Calu3 (cell line): ENCODE results near the gene PTGFRN. TPM values are rescaled to one million over a fixed set of nuclear protein-coding genes. Genes with fewer than 3 reads are reported as not detected.

ENCODE experiments used
- BruUV-seq: library from RNA; stranded (reverse); fragments of 400-500 nt; replicated peaks from 2 replicates; lab custom pipeline; 2021; lab: Mats Ljungman, UMichigan
- CTCF ChIA-PET: fragments of 300-600 bp; sonication (Branson Sonifier 250); formaldehyde crosslinking; loops from one replicate; lab custom pipeline; 2022; ENCODE audit warnings: antibody characterized with exemption; lab: Charles Lee
- DNase-seq: peaks from one replicate; pipeline ENCODE4 v3.0.0; 2022
- H3K27ac Mint-ChIP-seq: one replicate; pipeline ENCODE4 v1.8.0; 2022; ENCODE audit warnings: mixed read lengths; ENCODE audit not compliant: unreplicated experiment
- H3K27me3 Mint-ChIP-seq: one replicate; pipeline ENCODE4 v1.8.0; 2022; ENCODE audit warnings: mixed read lengths; ENCODE audit not compliant: unreplicated experiment
- H3K36me3 Mint-ChIP-seq: one replicate; pipeline ENCODE4 v1.8.0; 2022; ENCODE audit warnings: mild to moderate bottlenecking, moderate library complexity, mixed read lengths; ENCODE audit not compliant: insufficient read depth, unreplicated experiment
- H3K4me1 Mint-ChIP-seq: one replicate; pipeline ENCODE4 v1.8.0; 2022; ENCODE audit warnings: mild to moderate bottlenecking, low read depth, mixed read lengths; ENCODE audit not compliant: unreplicated experiment
- H3K4me3 Mint-ChIP-seq: one replicate; pipeline ENCODE4 v1.8.0; 2022; ENCODE audit warnings: mild to moderate bottlenecking, low read depth, moderate library complexity, mixed read lengths; ENCODE audit not compliant: unreplicated experiment
- H3K9me3 Mint-ChIP-seq: one replicate; pipeline ENCODE4 v1.8.0; 2022; ENCODE audit warnings: low read depth, mixed read lengths; ENCODE audit not compliant: unreplicated experiment
- CTCF ChIP-seq: fragments of 200-600 bp; IDR thresholded peaks from one replicate; pipeline ENCODE4 v1.8.0; 2022; ENCODE audit warnings: antibody characterized with exemption; ENCODE audit not compliant: unreplicated experiment
- intact Hi-C: fragments of 100-400 bp; cut with micrococcal nuclease; formaldehyde crosslinking; loops from one replicate; pipeline ENCODE4 v1.10.0; 2022; ENCODE audit not compliant: unreplicated experiment
- total RNA-seq: library from RNA; stranded (reverse); gene quantifications from 2 replicates; pipeline ENCODE4 v1.2.3, GENCODE V29; 2022

Gene PTGFRN
- total RNA-seq, 1 experiment from 2014 or later, result 44.6 TPM

GRCh38 chr1:116878804-116879477 is 30.8 kb upstream of the PTGFRN start:
- CTCF ChIA-PET, result interaction anchor here (0.6 kb wide), 2 partner anchors 154 to 407 kb away, joined by 3 to 10 read pairs; no protein-coding TSS in a partner anchor
- no peak overlapping the region for H3K27ac Mint-ChIP-seq

DNA sequence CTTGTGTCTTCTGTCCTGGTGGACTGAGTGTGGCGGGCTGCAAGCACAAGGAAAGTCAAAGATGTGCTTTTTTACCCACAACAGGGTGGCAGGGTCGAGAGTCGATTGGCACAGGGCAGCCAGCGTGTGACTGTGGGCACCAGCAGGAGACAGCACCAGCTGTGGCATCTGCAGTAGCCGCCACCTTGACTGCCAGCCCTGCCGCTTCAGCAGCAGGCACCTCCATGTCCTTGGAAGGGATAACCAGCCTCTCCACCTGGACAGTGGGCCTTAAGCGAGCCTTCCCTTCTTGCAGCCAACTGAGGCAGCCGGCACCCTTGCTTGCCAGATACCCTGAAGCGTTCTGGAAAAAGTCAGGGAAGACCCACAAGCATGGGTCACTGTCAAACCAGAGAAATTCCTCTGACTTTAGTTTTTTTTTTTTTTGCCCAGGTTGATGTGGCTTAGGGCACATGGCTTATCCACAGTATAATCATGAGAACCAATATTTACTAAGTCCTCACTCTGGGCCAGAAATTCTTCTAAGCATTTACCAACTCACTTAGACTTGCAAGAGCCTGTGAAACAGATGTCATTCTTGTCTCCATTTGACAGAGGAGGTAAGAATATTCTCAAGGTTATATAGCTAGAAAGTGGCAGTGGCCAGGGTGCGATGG is 30.1 kb upstream of the PTGFRN start:
- intact Hi-C loops, result no loop called here
- BruUV-seq, result no TSS peak
- no peak for DNase-seq
- Mint-ChIP-seq H3K27me3 (no peaks in the 10 kb centered on the region), H3K9me3 (no peaks in the 10 kb centered on the region), H3K4me1 (no peaks in the 10 kb centered on the region), H3K4me3 (no peak overlapping the region), H3K27ac (no peak overlapping the region), H3K36me3 (no peaks in the 10 kb centered on the region)
- no peak for TF ChIP-seq CTCF
- CTCF ChIA-PET, result interaction anchor here (0.6 kb wide), 1 partner anchor 407 kb away, joined by 3 read pairs; no protein-coding TSS in a partner anchor

More at GRCh38 chr1:116878804-116879477, 30.8 kb upstream of the PTGFRN start:
- no TSS peak for BruUV-seq
- no peak overlapping the region for H3K4me3 Mint-ChIP-seq
- intact Hi-C loops, result no loop called here
- DNase-seq, result no peak
- no peaks in the 10 kb centered on the region for H3K4me1 Mint-ChIP-seq
- no peak for TF ChIP-seq CTCF
- no peaks in the 10 kb centered on the region for H3K27me3 Mint-ChIP-seq
- H3K9me3 Mint-ChIP-seq, result no peaks in the 10 kb centered on the region
- no peaks in the 10 kb centered on the region for H3K36me3 Mint-ChIP-seq

DNA sequence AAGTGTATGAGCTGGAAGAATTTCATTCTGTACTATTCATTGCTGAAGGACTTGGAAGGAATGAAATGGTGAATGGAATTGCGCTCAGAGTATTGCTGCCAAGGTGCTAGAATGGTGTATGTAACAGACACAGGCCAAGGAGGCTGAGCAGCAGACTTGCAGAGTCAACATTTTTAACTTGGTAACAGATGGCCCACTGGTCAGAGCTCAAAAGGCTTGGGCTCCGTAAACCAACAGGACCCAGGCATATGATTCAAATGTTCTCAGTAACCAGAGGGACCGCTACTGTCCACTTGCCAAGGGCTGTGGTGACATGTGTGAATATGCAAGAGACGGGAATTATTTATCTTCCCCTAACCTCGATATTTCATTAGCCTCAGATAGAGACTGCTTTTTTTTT is 28.8 kb upstream of the PTGFRN start:
- no peaks in the 10 kb centered on the region for H3K9me3 Mint-ChIP-seq
- CTCF ChIA-PET, result interaction anchor here (0.7 kb wide), 1 partner anchor 412 kb away, joined by 9 read pairs; no protein-coding TSS in a partner anchor
- no peaks in the 10 kb centered on the region for H3K4me1 Mint-ChIP-seq
- no peak for DNase-seq
- no TSS peak for BruUV-seq
- H3K27ac Mint-ChIP-seq, result no peak overlapping the region
- no peak overlapping the region for H3K4me3 Mint-ChIP-seq
- H3K27me3 Mint-ChIP-seq, result no peaks in the 10 kb centered on the region
- no peaks in the 10 kb centered on the region for H3K36me3 Mint-ChIP-seq
- no peak for TF ChIP-seq CTCF
- intact Hi-C loops, result no loop called here

DNA sequence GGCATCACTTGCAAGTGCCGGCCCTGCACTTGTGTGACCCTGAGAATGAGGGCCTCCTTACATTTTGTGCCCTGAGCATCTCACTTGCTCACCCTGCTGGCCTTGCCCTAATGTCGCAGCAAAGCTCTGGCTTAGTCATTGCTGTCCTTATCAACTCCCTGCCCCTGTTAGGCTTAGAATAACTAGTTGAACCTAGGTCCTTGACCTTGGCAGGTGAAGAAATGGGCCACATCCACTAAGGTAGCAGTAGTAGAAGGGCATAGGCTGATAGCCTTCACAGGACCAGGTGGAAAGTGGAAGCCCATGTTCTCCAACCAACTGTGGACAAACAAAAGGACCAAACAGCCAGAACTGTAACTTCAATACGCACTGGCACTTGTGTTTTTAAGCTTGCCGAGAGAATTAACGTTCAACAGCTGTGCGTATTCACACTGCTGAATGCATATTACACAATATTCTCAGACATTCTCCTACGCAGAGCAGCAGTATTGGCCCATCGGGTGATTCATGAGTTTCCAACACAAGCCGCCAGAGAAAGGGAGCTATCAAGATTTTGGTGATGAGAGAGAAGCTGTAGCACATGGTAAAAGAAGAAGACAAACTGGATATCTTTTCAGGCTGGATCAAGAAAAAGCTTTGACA is 27.7 kb upstream of the PTGFRN start:
- TF ChIP-seq CTCF, result no peak
- no peaks in the 10 kb centered on the region for H3K4me1 Mint-ChIP-seq
- no peak overlapping the region for H3K27ac Mint-ChIP-seq
- peak; percentile 31 for DNase-seq
- no peak overlapping the region for H3K4me3 Mint-ChIP-seq
- no peaks in the 10 kb centered on the region for H3K36me3 Mint-ChIP-seq
- CTCF ChIA-PET, result interaction anchor here (0.6 to 0.7 kb wide), 3 partner anchors 108 to 411 kb away, joined by 3 to 9 read pairs (median 3); no protein-coding TSS in a partner anchor
- no TSS peak for BruUV-seq
- no peaks in the 10 kb centered on the region for H3K27me3 Mint-ChIP-seq
- intact Hi-C loops, result no loop called here
- no peaks in the 10 kb centered on the region for H3K9me3 Mint-ChIP-seq
